ENCODE data around the gene SYNGR3.

- TF ChIP-seq EZH2 (IDR thresholded peaks at IDR 0.05; ENCODE audit: insufficient read depth, low read length), result no peak
- no peak for TF ChIP-seq CTCF (IDR thresholded peaks at IDR 0.05; ENCODE audit: insufficient read depth, low read depth, low read length)
Measured at GRCh38 chr16:2001035-2001434, 11.3 kb downstream of the SYNGR3 start.
